Body of pancreas (tissue), 4 donors: Measurements from ENCODE around the gene ENTPD5. TPM values are rescaled to one million over a fixed set of nuclear protein-coding genes. Genes with fewer than 3 reads are reported as not detected.

Experiments used
- ATAC-seq: fragments of 150-250 bp; one replicate; pipeline ENCODE4 v1.9.1; 2016
- DNase-seq, 4 donors: peaks; one replicate each; pipeline ENCODE4 v3.0.0-alpha.2; 2019
- H3K27ac ChIP-seq, 4 donors: fragments of 200-600 bp; sonication (generic); 1 replicate in 3 of 4; 2 replicates in 1 of 4; pipeline versions ENCODE4 v1.5.1 to v1.6.1; 2016 to 2019; ENCODE audit warnings: mild to moderate bottlenecking in 1 of 4, mixed read lengths in 1 of 4, moderate library complexity in 1 of 4
- H3K27me3 ChIP-seq, 2 donors: fragments of 200-600 bp; sonication (generic); one replicate each; pipeline ENCODE4 v1.6.0; 2016; ENCODE audit warnings: mild to moderate bottlenecking in 1 of 2
- H3K36me3 ChIP-seq, 2 donors: fragments of 200-600 bp; sonication (generic); replicated peaks in 1 of 2; 2 replicates each; pipeline ENCODE4 v1.5.1; 2016; ENCODE audit warnings: low read depth in 2 of 2; ENCODE audit not compliant: insufficient read depth in 1 of 2
- H3K4me1 ChIP-seq: fragments of 200-600 bp; sonication (generic); one replicate; pipeline ENCODE4 v1.6.0; 2016
- H3K4me3 ChIP-seq, 2 donors: fragments of 200-600 bp; sonication (generic); 1 replicate in 1 of 2; 2 replicates in 1 of 2; pipeline ENCODE4 v1.5.1; 2016 to 2019
- H3K9me3 ChIP-seq, 3 donors: fragments of 200-600 bp; sonication (generic); 1 replicate in 2 of 3; 2 replicates in 1 of 3; pipeline ENCODE4 v1.5.1; 2016
- CTCF ChIP-seq, 7 experiments: fragments of 450-650 bp in 4 of 7; fragments of 200-600 bp in 3 of 7; sonication (generic) in 3 of 7; IDR thresholded peaks; one replicate each; pipeline ENCODE4 v1.5.1; 2016 to 2019; ENCODE audit warnings: antibody characterized with exemption in 7 of 7
- POLR2A ChIP-seq, 3 donors: fragments of 450-650 bp; IDR thresholded peaks; one replicate each; pipeline ENCODE4 v1.6.1; 2016; ENCODE audit warnings: antibody characterized with exemption in 3 of 3, mild to moderate bottlenecking in 2 of 3
- WGBS, 2 donors: methylation state at CpG; one replicate each; pipeline ENCODE4 v1.1.5; 2017; 5-methylcytosine and 5-hydroxymethylcytosine counted together
- intact Hi-C: fragments of 100-400 bp; cut with DNase I; formaldehyde crosslinking; loops from one replicate; pipeline ENCODE4 v1.15.1; 2023
- total RNA-seq, 2 donors: library from RNA; depleted of rRNA; stranded (reverse); fragments of >200 nt; gene quantifications; one replicate each; pipeline ENCODE4 v1.1.0, GENCODE V29; 2016

Gene ENTPD5
- total RNA-seq, 2 donors from 2014 or later = 4.4 to 15.5 TPM

GRCh38 chr14:73973497-73973896 lies 45.6 kb downstream of the ENTPD5 start:
- Histone ChIP-seq H3K27ac (no peak overlapping the region), H3K4me3 (no peak overlapping the region), H3K27me3 (no peaks in the 10 kb centered on the region), H3K36me3 (peaks cover 0 to 1% of the 10 kb centered on the region in 2 donors), H3K9me3 (no peaks in the 10 kb centered on the region), H3K4me1 (no peaks in the 10 kb centered on the region)
- ATAC-seq (no peak), DNase-seq (no peak)
- WGBS, 2 donors = 65 to 69% methylated on average over 2 of the region's 2 CpGs
- no peak for TF ChIP-seq POLR2A (IDR thresholded peaks at IDR 0.05)
- no peak for TF ChIP-seq CTCF (IDR thresholded peaks at IDR 0.05)
- intact Hi-C loops = no loop called here

- DNase-seq (no peak), ATAC-seq (no peak)
- intact Hi-C loops = no loop called here
- H3K4me1 ChIP-seq = no peaks in the 10 kb centered on the region
- no peak overlapping the region for H3K27ac ChIP-seq
- no peaks in the 10 kb centered on the region for H3K9me3 ChIP-seq
- 82 to 98% methylated on average over 2 of the region's 2 CpGs for WGBS, 2 donors
- H3K36me3 ChIP-seq = peaks cover 0 to 1% of the 10 kb centered on the region in 2 donors
- no peak overlapping the region for H3K4me3 ChIP-seq
- no peak for TF ChIP-seq CTCF (IDR thresholded peaks at IDR 0.05)
- TF ChIP-seq POLR2A (IDR thresholded peaks at IDR 0.05) = no peak
- H3K27me3 ChIP-seq = no peaks in the 10 kb centered on the region
Measured at GRCh38 chr14:73968885-73969284, 50.2 kb downstream of the ENTPD5 start.

- no peaks in the 10 kb centered on the region for H3K27me3 ChIP-seq
- DNase-seq (no peak), ATAC-seq (no peak)
- H3K36me3 ChIP-seq = peaks cover 7 to 12% of the 10 kb centered on the region in 2 donors
- TF ChIP-seq POLR2A (IDR thresholded peaks at IDR 0.05) (no peak), CTCF (IDR thresholded peaks at IDR 0.05) (no peak)
- H3K4me3 ChIP-seq = no peak overlapping the region
- no peak overlapping the region for H3K27ac ChIP-seq
- no peaks in the 10 kb centered on the region for H3K9me3 ChIP-seq
- intact Hi-C loops = no loop called here
- no peaks in the 10 kb centered on the region for H3K4me1 ChIP-seq
- 93 to 95% methylated on average over 4 of the region's 4 CpGs for WGBS, 2 donors
Measured at GRCh38 chr14:73965216-73965615, 53.9 kb downstream of the ENTPD5 start.

- Histone ChIP-seq H3K9me3 (no peaks in the 10 kb centered on the region), H3K27me3 (no peaks in the 10 kb centered on the region), H3K36me3 (peaks cover 7 to 22% of the 10 kb centered on the region in 2 donors), H3K27ac (no peak overlapping the region), H3K4me1 (no peaks in the 10 kb centered on the region), H3K4me3 (no peak overlapping the region)
- intact Hi-C loops = no loop called here
- ATAC-seq (no peak), DNase-seq (no peak)
- TF ChIP-seq POLR2A (IDR thresholded peaks at IDR 0.05) = no peak
- TF ChIP-seq CTCF (IDR thresholded peaks at IDR 0.05) = no peak
- 87 to 93% methylated on average over 5 to 12 of the region's 12 CpGs for WGBS, 2 donors
Measured at GRCh38 chr14:73961192-73961591, 57.9 kb downstream of the ENTPD5 start.

GRCh38 chr14:73958591-73958990 lies 60.5 kb downstream of the ENTPD5 start:
- TF ChIP-seq CTCF (IDR thresholded peaks at IDR 0.05) = no peak
- DNase-seq (no peak), ATAC-seq (no peak)
- peaks cover 7 to 28% of the 10 kb centered on the region in 2 donors for H3K36me3 ChIP-seq
- no peak overlapping the region for H3K27ac ChIP-seq
- intact Hi-C loops = no loop called here
- H3K4me1 ChIP-seq = no peaks in the 10 kb centered on the region
- no peaks in the 10 kb centered on the region for H3K27me3 ChIP-seq
- no peak overlapping the region for H3K4me3 ChIP-seq
- no peaks in the 10 kb centered on the region for H3K9me3 ChIP-seq
